ENCODE measurements around the gene EFCAB6.

GRCh38 chr22:43658823-43659222, 153.3 kb downstream of the EFCAB6 start:
- TF ChIP-seq NCOR1 (IDR thresholded peaks at IDR 0.05) (no peak), EZH2 (IDR thresholded peaks at IDR 0.05; ENCODE audit: borderline replicate concordance, low read depth, low read length) (no peak), POLR2G (IDR thresholded peaks at IDR 0.05; ENCODE audit: low read depth, low read length) (no peak), RBBP5 (IDR thresholded peaks at IDR 0.05; ENCODE audit: borderline replicate concordance, insufficient read depth, low read length, poor library complexity, severe bottlenecking) (no peak), E2F5 (CRISPR knock-in tag; IDR thresholded peaks at IDR 0.05) (no peak), JUN (IDR thresholded peaks at IDR 0.05; ENCODE audit: borderline replicate concordance, low read depth, low read length) (no peak), JUN (CRISPR knock-in tag; IDR thresholded peaks at IDR 0.05; ENCODE audit: borderline replicate concordance) (no peak), SOX6 (IDR thresholded peaks at IDR 0.05) (no peak), HNRNPH1 (optimal IDR thresholded peaks at IDR 0.05; ENCODE audit: low read depth, low read length) (no peak), HDGF (IDR thresholded peaks at IDR 0.05) (no peak)
- TF ChIP-seq, protein P1, sequence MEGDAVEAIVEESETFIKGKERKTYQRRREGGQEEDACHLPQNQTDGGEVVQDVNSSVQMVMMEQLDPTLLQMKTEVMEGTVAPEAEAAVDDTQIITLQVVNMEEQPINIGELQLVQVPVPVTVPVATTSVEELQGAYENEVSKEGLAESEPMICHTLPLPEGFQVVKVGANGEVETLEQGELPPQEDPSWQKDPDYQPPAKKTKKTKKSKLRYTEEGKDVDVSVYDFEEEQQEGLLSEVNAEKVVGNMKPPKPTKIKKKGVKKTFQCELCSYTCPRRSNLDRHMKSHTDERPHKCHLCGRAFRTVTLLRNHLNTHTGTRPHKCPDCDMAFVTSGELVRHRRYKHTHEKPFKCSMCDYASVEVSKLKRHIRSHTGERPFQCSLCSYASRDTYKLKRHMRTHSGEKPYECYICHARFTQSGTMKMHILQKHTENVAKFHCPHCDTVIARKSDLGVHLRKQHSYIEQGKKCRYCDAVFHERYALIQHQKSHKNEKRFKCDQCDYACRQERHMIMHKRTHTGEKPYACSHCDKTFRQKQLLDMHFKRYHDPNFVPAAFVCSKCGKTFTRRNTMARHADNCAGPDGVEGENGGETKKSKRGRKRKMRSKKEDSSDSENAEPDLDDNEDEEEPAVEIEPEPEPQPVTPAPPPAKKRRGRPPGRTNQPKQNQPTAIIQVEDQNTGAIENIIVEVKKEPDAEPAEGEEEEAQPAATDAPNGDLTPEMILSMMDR (IDR thresholded peaks at IDR 0.05 in 2 of 3, conservative IDR thresholded peaks at IDR 0.05 in 1 of 3; ENCODE audit: insufficient read depth in 2 of 3, low read depth in 1 of 3, low read length in 3 of 3) = no peak
- TF ChIP-seq, protein P2, sequence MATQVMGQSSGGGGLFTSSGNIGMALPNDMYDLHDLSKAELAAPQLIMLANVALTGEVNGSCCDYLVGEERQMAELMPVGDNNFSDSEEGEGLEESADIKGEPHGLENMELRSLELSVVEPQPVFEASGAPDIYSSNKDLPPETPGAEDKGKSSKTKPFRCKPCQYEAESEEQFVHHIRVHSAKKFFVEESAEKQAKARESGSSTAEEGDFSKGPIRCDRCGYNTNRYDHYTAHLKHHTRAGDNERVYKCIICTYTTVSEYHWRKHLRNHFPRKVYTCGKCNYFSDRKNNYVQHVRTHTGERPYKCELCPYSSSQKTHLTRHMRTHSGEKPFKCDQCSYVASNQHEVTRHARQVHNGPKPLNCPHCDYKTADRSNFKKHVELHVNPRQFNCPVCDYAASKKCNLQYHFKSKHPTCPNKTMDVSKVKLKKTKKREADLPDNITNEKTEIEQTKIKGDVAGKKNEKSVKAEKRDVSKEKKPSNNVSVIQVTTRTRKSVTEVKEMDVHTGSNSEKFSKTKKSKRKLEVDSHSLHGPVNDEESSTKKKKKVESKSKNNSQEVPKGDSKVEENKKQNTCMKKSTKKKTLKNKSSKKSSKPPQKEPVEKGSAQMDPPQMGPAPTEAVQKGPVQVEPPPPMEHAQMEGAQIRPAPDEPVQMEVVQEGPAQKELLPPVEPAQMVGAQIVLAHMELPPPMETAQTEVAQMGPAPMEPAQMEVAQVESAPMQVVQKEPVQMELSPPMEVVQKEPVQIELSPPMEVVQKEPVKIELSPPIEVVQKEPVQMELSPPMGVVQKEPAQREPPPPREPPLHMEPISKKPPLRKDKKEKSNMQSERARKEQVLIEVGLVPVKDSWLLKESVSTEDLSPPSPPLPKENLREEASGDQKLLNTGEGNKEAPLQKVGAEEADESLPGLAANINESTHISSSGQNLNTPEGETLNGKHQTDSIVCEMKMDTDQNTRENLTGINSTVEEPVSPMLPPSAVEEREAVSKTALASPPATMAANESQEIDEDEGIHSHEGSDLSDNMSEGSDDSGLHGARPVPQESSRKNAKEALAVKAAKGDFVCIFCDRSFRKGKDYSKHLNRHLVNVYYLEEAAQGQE (IDR thresholded peaks at IDR 0.05; ENCODE audit: borderline replicate concordance) = no peak
- TF ChIP-seq, protein P2 (CRISPR knock-in tag; IDR thresholded peaks at IDR 0.05; ENCODE audit: low read depth) = no peak
- TF ChIP-seq, protein P3, sequence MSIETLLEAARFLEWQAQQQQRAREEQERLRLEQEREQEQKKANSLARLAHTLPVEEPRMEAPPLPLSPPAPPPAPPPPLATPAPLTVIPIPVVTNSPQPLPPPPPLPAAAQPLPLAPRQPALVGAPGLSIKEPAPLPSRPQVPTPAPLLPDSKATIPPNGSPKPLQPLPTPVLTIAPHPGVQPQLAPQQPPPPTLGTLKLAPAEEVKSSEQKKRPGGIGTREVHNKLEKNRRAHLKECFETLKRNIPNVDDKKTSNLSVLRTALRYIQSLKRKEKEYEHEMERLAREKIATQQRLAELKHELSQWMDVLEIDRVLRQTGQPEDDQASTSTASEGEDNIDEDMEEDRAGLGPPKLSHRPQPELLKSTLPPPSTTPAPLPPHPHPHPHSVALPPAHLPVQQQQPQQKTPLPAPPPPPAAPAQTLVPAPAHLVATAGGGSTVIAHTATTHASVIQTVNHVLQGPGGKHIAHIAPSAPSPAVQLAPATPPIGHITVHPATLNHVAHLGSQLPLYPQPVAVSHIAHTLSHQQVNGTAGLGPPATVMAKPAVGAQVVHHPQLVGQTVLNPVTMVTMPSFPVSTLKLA (conservative IDR thresholded peaks at IDR 0.05) = no peak
- TF ChIP-seq, protein P4, sequence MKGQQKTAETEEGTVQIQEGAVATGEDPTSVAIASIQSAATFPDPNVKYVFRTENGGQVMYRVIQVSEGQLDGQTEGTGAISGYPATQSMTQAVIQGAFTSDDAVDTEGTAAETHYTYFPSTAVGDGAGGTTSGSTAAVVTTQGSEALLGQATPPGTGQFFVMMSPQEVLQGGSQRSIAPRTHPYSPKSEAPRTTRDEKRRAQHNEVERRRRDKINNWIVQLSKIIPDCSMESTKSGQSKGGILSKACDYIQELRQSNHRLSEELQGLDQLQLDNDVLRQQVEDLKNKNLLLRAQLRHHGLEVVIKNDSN (CRISPR knock-in tag; IDR thresholded peaks at IDR 0.05) = no peak

All from K562 (cell line).